GM11168 (cell line): Measurements from ENCODE around the gene GMDS.

Source experiments
- in situ Hi-C: fragments of 300-500 bp; cut with MboI; formaldehyde crosslinking; loops from one replicate; pipeline ENCODE4 v1.12.0; 2022; ENCODE audit warnings: low sequenced_read_pairs; ENCODE audit not compliant: unreplicated experiment

Gene GMDS

DNA sequence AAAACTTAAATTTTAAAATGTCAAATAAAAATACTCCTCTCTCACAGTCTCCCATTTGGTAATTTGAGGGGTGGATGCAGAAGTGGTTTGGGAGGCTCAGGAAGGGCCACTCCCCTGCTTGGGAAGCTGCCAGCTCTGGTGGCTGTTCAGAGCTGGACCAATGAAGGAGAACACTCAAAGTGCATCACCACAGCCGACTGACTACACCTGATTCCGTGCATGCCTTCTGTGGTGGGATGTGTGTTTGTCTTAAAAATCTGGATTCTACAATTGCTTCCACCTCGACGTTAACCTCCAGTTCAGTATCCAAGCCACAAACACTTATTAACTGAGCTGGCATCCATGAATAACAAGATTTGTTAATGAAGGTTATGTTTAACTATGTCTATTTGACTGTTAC lies 498.4 kb downstream of the GMDS start:
- in situ Hi-C loops, result no loop called here

DNA sequence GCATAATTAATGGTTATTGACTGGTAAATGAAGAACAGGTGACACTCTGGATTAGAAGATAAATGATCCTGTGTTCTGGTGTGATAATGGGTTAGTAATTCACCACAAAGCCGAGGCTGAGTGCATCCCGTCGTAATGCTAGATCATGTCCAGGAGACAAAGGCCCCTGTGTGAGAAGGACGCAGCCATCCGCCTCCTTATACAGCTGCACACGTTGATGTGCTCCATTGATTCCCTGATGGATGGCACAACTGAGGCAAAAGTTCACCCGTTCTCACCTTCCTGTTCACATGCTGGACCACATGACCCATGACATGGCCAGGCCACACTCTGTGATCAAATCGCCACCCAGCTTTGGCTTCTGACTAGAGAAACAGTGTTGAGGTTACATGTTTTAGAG lies 499.6 kb downstream of the GMDS start:
- in situ Hi-C loops, result no loop called here

DNA sequence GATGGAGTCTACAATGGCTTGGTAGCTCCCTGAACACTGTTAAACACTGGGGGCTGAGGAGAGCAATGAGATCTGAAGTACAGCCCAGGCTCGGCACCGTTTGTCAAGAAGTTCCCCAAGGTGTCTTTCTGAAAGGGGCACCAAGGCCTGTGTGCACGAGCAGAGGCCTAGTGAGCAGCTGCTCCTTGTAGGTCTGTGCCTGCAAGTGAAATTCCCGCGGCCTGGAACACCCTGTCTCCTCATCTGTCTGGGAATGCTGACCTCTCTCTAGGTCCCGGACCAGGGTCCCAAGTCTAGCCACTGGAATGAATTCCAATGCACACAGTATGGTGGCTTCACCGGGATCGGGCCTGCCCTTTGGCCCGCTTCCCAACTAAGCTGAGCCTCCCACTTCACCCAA lies 500.9 kb downstream of the GMDS start:
- in situ Hi-C loops, result no loop called here

DNA sequence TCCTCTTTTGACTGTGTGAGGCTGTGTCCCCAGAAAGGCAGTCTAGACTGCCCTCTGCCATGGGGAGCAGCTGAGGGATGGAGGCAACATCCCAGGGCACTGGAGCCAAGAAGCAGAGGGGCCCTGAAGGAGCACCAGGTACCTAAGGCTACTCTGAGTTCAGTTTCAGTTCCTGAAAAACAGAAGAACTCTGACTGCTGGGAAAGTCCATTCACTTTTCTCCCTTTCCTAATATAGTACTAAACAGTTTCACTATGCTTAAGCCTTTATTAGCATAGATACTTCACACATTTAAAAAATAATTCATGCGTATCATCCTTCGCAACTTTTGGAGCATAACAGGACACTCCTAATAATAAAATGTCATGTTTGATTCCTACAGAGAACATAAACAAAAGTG lies 505.7 kb downstream of the GMDS start:
- in situ Hi-C loops, result no loop called here

DNA sequence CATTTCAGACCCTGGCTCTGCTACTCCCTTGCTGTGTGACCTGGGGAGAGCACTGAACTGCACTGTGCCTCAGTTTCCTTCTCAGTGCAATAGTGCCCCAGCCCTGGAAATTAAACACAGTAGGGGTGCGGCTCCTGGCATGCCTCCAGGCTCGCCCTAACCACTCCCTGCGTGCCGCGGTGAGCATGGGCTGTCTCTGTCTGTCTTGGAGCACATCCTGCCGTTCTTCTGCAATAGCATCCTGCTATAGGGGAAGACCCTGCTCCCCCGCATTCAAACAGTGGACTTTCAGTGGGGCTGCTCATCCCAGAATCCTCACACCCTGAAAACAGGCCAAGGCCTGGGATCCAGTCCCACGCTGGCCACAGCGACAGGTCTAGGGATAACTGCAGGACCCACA lies 506.2 kb downstream of the GMDS start:
- in situ Hi-C loops, result no loop called here

DNA sequence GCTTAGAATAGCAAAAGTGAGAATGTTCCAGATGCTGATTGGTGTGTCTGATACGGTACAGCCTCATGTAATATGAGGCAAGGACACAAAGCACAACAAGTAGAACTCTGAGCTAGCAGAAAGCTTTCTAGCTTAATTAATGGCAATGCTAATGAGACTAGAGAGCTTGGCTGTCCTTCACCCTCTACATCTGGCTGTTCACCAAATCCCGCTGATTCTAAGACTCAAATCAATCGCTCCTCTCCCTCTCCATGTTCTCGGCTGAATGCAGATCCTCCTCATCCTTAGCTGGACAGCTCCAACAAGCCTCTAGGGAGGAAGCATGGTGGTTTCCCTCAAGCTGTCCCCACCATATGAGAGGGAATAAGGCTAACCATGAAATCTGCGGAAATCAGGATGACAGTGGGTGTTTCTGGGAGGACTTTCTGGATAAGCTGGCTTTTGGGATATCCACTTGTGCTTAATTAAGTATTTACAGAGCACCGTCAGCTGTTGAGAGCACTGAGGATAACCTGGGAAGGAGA lies 506.8 kb downstream of the GMDS start:
- in situ Hi-C loops, result no loop called here

DNA sequence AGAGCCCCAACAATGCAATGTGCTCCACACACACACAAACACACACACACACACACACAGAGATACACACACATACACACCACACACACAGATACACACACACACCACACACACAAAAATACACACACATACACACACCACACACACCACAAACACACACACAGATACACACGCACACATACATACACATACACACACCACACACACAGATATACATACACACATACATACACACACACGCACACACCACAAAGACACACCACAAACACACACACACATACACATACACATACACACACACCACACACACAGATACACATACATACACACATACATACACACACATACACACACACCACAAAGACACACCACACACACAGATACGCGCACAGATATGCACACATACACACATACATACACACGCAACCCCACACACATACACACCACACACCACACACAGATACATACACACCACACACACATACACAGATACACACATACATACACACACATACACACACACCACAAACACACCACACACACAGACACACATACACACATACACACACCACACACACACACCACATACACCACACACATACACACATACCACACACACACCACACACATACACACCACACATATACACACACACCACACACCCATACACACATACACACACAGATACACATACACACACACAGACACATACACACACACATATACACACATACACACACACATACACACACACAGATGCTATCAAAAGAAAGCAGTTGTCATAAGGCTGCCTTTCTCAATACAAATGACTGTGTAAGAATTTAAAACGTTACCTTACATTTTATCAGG lies 507.7 kb downstream of the GMDS start:
- in situ Hi-C loops, result no loop called here

DNA sequence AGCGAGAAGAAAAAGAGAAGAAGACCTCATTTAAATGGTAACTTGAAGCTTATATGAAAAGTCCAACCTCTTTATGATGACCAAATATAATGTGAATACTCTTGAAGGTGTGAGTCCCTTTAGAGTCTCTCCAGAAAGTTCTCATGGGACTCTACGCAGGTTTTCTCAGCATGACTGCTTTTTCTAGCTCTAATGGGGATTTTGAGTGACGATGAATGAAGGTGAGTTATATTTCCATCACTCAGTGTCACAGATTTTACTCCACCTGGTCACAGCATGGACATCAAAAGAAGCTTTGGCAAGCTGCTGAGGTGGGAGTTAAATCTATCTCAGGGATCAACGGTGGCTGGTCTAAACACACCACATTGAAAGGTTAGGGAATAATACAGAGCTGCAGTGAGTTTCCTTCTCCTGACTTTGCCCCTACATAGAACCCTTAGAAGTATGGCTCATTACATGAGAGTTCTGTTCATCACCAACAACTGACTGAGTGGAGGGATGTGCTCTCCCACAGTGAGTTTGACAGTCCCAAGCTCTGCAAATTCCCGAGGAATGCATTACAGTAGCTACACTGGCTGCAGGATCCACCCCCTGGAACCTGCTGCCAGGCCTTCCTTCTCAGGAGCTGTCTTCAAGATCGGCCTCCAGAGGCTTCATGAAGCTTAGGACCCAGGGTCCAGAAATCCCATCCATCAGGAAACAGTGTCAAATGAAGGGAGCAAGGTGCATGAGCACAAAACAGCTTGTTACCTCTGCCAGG lies 508.9 kb downstream of the GMDS start:
- in situ Hi-C loops, result no loop called here

DNA sequence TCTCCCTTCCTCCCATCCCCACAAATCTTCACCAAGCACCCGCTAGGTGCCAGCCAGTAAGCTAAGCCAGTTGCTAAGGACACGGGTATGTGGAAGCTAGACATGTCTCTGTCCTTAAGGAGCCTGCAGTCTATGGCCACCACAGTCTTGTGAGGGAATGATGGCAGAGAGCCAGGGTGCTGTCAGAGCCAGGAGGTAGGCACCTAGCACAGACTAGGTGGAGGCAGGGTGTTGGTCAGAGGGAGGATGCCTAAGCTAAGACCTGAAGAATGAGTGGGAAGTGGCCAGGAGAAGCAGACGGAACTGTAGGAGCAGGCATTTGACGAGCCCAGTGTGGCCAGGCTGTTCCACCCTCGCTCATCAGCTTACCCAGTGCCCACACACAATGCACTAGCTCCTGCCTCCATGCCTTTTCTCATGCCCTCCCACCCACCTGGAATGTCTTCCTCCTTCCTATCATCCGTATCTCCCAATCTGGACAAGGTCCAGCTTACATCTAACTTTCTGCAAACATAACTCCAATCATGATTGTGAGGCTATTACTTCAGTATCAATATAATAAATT lies 510.1 kb downstream of the GMDS start:
- in situ Hi-C loops, result no loop called here

DNA sequence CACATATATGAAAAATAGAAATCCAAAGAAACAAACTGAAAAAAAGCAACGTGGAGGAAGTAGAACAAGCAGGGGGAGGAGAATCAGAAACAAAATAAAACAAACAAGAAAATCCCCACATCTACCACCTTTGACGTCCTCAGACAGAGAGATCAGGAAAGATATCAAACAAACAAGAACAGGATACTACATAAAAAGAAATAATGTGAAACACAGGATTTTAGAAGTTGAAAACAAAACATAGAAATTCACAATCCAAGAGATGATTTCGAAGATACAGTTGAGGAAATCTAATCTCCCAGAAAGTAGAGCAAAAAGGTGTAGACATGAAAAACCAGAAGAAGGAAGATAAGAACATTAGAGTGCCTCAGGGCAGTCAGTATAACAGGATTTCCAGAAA lies 514.5 kb downstream of the GMDS start:
- in situ Hi-C loops, result no loop called here

DNA sequence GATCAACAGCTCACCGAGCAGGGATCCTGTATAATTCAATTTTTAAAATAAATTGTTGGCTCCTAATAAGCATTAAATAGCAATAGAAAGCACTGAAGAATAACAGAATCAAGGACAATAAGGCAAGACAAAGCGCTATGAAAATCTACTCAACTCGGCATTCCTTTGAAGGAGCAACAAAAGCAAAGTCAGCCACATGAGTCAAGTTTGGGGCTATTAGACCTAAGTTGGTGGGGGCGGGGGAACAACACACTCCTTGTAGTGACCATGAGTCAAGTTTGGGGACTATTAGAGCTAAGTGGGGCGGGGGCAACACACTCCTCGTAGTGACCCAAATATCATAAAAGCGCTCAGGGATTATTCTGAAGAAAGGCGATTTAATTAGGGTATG lies 515.7 kb downstream of the GMDS start:
- in situ Hi-C loops, result no loop called here

DNA sequence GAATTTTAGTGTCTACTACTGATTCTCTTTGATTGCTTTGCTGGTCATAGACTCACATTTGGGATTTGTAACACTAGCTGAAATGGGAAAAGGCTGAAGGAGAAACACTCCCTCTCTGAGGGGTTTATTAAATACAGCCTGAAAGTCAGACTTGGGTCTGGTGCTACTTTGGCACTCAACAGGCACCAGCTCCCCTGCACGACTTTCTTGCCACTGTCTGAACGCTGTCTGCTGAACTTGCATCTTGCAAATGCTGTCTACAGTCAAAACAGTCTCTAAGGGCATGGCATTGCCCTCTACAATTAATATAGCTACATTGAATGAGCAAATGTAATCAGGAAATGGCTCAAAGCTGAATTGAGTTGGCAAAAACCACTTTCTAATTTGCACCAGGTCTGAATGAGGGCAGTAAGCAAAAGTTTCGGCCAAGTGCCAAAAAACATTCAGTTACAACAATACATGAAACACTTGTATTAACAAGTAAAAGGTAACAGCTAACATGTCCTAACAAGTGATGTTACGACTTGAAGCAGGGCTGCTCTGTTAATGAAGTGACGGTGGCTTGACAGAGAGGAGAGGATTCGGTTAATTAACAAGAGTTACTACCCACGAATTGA lies 516.2 kb downstream of the GMDS start:
- in situ Hi-C loops, result no loop called here

DNA sequence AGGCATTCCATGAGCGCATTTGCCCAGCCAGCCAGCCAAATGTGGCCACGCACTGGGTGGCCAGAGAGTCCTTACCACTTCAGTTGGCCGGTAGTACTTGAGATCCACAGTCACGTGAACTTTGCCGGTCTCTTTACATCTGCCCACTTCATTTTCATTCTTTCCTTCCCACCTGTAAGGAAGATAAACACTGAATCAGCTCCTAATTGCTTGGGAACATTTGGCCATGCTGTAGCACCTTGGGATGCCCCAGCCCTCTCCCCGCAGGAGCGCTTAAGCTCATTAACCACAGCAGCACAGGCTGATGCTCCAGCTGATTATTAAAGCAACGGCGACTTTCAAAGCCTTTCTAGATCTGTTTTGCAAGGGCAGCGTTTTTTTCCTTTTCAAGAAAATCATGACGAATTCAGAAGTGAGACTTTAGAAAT lies 519.0 kb downstream of the GMDS start:
- in situ Hi-C loops, result no loop called here

DNA sequence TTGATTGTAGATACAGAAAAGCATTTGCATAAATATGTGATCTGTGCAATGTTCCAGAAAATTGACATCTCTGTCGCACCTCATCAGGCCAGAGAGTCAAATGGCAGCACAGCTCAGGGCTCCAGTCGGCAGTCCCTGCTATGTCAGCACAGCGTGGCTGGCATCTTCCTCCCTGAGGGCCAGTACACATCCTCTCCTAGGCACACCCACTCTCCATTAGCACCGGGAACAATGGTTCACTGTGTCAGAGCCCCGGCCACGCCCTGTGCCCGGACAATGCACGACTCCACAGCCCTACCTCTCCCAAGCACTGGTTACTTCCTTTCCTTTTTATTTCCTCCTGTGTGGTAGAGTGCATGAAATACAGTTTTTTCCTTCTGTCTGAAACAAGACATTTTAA lies 520.8 kb downstream of the GMDS start:
- in situ Hi-C loops, result no loop called here

DNA sequence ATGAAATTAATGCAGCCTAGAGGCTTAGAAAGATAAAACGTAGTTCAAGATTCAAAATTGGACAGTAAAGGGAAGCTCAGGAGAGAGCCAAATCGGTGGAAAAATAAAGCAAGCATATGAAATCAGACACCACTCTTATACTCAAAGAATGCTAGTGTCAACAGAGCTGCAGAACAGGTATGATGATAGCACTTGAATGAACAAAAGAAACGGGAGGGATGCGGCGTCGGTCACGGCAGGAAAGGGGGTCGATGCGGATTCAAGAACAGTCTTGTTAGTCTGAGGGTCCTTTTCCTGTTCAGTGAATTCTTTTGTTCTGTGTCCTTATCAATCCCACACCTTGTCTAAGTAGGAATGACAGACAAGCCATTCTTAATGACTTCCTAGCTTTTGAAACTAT lies 521.3 kb downstream of the GMDS start:
- in situ Hi-C loops, result no loop called here

DNA sequence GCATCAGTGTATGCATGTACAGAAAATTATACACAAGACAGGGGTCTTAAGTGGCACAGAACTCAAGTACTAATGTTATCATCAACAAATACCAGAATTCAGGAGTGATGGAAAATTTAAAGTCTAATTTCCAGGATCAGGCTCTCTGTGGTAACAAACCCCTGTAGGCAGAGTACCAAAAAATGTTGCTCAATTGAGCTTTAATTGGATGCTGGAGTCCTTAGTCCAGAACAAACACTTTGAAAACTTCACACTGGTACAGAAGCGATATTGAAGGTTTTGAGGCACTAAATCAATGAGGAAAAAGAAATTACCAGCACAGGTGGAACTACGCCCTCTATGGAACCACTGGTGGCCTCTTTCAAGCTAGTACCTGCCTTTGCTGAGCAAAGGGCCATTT lies 522.6 kb downstream of the GMDS start:
- in situ Hi-C loops, result no loop called here

DNA sequence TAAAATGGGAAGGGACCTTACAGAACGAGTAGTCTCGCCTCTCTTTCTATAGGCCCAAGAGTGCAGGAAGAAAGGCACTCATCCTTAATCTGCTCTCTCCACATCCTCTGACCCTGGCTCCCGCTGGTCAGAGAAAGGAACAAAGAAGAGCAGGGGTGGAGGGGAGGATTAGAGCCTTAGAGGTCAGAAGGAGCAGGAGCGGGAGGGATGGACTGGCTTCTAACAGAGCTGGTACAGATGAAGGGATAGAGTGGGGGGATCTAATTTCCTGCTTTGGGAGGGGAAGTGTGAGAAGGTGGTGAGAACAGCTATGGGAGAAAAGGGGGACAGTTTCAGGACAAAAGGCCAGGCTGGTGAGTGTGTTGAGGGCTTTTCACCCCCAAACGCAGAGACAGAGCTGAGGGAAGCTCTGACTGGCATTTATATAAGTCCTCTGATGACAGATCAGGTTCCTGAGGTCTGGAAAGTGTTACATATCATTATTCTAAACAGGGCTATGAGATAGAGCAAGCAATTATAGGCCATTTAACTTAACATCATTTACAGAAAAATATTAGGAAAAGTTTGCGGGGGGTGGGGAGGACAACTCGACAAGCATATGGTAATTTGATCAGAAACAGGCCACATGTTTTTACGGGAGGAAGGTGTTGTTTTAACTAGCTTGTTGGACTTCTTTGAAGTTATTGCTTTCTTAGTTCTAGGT lies 524.6 kb downstream of the GMDS start:
- in situ Hi-C loops, result no loop called here

DNA sequence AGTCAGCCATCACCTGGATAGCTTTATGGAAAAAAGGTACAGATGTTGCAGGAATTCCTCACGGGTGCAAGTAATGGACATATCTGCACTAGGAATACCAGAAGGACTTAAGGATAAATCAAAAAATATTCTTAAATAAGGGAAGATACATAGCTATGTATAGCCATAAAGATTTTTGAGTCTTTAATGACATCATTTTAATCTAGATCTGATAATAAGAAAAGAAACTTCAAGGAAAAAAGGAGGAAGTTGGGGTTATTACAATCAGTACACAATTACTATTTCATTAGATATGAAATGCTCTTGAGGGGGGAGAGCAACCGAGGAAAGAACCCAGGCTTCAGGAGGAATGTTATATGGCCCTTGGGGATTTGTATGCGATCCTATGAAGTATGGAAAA lies 525.5 kb downstream of the GMDS start:
- in situ Hi-C loops, result no loop called here

DNA sequence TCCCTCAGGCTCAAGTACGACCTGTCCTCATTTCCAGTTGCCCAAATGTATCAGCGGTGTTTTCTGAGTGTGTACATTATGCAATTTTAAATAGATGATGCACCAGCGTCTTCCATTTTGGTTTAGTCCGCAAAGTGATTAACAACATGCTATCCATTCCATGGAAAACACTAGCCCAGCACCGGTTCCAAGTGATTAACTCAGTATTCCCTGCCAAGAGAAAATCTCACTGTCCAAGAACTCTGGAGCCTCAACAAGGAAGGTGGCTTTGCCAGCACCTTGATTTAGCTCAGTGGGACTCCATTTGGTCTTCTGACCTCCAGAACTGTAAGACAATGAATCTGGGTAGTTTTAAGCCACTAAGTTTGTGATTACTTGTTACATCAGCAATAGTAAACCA lies 528.5 kb downstream of the GMDS start:
- in situ Hi-C loops, result no loop called here

DNA sequence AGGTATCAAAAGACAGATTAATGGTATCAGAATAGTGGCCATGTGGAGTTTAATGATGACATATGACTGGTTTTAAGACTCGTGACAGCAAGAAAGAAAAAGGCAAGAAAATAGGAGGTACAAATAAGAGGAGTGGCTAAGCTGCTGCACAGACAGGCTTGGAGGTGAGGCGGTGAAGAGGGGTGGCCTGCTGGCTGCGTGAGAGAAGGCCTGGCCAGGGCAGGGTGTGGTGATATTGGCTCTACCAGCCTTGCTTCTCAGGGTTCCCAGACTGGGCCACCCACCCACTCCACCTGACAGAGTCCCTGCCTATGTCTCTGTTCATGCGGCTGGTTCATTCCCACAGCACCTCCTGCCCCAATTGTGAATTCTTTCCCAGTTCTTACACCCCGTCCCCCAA lies 529.0 kb downstream of the GMDS start:
- in situ Hi-C loops, result no loop called here
